ENCODE results near the gene CLMP.

GRCh38 chr11:123217897-123218296 is 22.8 kb upstream of the CLMP start:
- TF ChIP-seq CTCF (IDR thresholded peaks at IDR 0.05; ENCODE audit: low read length) (no peak), EZH2 (IDR thresholded peaks at IDR 0.05; ENCODE audit: borderline replicate concordance, low read length) (no peak)
